ENCODE results near the gene ATP2C2.
"Not testable (repeated sequence)": the region's sequence is repeated elsewhere in the genome, so short reads cannot be mapped to it uniquely, and the experiment has no call there.

Gene ATP2C2

DNA sequence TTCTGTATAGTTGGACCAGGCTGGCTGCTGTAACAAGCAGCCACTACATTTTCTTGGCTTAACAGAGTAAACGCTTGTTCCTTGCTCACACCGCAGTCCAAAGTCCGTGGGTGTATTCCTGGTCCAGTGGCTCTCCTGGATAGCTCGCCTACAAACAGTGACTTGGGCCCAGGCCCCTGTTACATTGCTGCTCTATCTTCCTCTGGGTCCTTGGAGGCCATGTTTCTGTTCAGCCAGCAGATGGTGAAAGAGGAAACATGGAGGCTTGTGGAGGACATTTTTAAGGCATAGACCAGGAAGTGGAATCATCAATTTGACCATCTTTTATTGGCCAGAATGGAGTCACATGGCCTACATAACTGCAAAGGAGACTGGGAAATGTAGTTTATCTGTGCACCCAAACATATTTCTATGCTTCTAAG, 55.1 kb downstream of the ATP2C2 start:
- no peak for DNase-seq

DNA sequence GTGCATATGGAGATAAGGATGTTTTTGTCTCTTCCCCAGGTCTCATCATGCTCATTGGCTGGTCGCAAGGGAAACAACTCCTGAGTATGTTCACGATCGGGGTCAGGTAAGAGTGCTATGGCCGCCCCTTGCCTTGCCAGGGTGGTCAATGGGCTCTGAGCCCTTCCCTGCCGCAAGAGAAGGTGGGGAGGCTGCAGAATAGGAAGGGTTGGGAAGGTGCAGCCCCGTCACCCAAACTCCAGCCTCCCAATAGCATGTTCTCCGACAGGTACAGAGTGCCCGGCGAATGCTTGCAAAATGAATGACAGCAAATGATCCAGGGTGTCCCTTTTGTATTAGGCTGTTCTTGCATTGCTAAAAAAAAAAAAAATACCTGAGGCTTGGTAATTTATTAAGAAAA, 57.4 kb downstream of the ATP2C2 start:
- no peak for DNase-seq

DNA sequence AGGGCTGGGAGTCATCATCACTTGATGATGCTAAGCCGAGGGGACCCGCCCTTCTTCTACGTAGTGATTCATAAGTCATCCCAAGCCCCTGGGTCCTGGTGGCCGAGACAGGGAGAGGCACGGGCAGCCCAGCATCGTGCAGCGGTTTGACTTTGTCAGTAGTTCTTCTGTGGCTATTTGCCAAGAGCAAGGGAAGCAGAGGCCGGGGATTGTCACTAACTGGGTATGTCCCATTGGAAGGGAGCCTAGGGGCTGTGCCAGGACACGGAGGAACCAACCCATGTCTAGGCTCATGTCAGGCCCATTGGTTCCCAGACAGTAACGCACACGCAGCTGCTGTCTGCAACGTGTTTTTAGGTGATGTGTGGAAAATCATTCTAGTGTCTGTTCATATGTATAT, 58.5 kb downstream of the ATP2C2 start:
- DNase-seq = no peak

DNA sequence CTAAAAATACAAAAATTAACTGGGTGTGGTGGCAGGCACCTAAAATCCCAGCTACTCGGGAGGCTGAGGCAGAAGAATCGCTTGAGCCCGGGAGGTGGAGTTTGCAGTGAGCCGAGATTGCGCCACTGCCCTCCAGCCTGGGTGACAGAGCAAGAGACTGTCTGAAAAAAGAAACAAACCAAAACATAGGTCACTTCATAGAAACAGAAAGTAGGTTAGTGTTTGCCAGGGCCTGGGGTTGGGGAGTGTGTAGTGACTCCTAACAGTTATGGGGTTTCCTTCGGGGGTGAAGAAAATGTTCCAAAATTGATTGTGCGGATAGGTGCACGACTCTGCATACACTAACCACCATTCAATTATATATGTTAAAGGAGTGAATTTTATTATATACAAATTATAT, 59.2 kb downstream of the ATP2C2 start:
- no peak for DNase-seq

DNA sequence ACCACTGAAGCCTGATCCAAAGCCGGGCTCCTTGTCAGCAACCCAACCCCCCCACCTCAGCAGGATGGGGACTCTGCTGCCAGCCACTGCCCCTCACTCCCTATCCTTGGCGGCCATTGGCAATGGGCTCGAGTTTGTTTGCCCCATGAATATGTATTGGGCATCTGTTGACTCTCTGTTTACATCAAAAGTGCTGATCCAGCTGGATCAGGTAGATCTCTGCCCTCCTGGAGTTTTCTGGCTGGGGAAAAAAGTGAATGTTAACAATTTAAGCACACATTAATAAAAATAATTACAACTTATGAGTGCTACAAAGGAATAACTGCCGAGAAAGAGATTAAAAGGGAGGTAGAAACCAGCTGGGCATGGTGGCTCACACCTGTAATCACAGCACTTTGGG, 62.5 kb downstream of the ATP2C2 start:
- DNase-seq = no peak

DNA sequence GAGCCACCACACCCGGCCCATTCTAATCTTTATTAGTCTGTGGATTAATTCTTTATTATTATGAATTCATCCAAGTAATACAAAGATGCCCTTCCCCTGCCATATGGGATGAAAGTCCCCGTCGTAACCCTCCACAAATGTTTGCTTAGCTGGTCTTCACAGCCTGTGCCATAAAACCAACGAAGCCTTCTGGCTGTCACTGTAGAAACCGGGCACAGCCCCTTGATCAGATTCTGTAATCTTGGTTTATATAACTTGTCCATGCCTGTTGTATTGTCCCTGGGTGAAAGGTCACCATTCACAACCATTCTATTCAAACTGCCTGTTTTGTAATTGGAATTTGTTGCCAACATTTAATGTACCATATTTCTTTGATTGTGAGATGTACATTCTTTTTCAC, 66.5 kb downstream of the ATP2C2 start:
- no peak for DNase-seq

DNA sequence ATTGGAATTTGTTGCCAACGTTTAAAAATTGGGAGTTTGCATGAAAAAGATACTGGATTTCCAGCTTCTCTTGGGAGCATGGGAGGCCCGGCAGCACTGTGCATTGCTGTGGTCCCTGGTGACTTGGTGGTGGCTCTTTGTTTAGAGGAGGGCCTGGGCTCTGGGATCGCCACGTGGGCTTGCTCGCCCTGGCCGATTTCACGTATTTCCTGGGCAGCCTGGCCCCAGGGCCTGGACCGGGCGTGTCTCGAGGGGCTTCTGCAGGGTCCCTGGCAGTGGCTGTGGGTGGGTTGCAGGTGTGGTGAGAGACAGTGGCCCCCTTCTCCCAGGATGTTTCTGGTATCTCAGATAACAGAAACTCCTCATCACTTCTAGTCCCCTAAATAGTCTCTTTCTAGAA, 67.9 kb downstream of the ATP2C2 start:
- no peak for DNase-seq

DNA sequence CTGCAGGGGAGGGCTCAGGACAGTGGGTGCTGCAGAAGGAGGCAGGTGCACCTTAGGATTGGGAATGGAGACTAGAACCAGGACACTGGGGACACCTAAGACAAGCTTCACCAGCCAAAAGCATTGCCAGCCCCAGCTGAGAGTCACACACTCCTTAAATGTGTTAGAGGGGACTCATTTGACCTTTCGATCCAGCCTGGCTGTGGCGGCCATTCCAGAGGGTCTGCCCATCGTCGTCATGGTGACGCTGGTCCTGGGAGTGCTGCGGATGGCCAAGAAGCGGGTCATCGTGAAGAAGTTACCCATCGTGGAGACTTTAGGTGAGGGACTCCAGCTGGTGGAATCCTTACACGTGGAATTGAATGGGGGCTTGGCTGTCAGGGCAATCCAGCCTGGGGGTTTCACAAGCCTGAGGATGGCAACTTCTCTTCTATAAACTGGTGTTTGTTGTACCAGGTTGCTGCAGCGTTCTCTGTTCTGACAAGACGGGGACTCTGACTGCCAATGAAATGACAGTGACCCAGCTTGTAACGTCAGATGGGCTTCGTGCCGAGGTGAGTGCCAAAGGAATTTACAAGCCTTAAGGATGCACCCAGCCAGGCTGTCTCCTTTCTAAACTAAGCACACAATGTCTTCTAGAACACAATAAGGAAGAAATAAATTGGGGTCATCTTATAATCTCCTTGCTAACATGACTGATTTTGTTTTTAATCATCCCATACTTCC, 70.8 kb downstream of the ATP2C2 start:
- no peak for DNase-seq

DNA sequence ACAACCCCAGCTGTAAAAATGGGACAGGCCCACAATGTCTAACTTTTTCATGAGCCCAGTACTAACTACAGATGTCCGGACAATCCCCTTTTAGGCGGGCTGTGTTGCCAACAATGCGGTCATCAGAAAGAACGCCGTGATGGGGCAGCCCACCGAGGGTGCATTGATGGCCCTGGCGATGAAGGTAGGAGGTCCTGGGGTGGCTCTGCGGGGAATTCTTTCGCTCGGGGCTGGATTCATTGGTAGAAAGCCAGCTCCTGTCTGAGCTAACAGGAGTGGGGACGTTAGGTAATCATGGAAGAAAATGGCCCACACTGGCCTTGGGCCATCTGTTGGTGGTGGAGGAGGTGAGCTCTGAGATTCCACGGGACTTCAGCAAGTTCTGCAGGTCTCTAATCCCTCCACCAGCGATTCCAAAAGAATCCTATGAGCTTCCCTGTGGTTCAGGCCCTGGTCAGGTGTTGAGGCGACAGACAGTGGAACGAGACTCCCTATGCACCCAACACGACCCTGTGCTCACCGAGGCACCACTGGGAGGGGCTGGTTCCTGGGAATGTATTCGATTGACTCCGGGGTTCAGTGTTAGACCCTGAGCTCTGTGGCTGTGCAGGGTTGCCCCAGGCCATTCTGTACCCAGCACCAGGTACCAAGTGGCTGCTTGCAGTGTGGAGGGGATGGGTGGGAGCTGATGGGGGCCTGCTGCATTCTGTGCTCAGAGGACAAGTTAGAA, 74.2 kb downstream of the ATP2C2 start:
- no peak for DNase-seq

DNA sequence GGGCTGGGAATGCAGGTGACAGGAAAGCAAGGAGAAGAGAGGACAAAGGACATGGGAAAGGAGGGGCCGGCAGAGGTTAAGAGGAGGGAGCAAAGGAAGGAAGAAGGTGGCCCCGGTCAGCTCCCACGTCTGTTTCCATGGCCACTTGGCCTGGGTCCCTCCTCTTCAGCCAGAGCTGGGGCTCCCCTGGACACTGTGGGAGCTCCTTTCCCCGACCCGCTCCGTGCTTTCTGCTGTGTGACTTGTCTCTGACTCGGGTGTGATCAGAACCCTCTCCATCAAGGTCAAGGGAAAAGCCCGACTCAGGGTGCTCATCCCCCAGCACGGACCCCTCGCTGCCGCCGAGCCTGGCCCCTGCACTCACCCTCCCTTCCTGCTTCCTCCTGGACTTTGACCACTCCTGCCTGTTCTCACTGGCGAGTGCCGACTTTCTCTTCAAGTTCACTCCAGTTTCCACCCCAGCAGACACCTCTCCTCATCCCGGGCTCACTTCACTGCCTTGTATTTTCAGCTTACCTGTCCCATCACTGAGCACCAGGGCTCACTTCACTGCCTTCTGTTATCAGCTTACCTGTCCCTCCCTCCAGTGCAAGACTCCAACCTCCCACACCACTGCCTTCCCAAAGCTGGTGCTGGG, 74.9 kb downstream of the ATP2C2 start:
- DNase-seq = no peak

DNA sequence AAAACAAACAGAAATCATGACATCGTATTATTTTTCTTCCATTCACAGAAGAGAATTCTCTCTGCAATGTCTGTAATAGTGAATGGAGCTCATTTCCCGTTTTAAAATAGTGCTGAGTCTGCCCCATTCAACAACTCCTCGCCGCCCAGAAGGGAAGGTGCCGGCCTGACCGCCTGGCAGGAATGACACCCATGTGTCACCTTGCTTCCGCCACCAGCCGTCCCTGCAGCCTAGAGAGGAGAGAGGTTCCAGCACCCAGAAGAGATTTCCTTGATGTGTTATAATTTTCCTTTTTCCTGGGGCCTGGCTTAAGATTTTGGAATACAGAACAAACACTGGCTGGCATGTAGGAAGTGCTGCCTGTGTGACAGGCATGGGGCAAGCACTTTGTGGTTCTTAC, 76.1 kb downstream of the ATP2C2 start:
- DNase-seq = no peak

DNA sequence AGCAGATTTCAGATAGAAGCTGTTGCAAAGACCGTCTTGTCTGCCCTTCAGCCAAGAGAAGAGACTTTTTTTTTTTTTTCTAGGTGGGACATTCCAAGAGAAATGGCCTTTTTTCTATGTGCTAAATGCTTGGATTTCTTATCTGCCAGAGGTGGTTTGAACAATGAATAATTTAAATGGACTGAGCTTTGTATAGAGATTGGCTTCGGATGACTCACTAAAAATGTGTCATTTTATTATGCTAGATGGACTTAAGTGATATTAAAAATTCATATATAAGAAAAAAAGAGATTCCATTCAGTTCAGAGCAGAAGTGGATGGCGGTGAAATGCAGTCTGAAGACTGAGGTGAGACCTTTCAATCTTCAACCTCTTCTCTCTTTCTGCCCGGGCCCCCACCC, 77.7 kb downstream of the ATP2C2 start:
- no peak for DNase-seq

DNA sequence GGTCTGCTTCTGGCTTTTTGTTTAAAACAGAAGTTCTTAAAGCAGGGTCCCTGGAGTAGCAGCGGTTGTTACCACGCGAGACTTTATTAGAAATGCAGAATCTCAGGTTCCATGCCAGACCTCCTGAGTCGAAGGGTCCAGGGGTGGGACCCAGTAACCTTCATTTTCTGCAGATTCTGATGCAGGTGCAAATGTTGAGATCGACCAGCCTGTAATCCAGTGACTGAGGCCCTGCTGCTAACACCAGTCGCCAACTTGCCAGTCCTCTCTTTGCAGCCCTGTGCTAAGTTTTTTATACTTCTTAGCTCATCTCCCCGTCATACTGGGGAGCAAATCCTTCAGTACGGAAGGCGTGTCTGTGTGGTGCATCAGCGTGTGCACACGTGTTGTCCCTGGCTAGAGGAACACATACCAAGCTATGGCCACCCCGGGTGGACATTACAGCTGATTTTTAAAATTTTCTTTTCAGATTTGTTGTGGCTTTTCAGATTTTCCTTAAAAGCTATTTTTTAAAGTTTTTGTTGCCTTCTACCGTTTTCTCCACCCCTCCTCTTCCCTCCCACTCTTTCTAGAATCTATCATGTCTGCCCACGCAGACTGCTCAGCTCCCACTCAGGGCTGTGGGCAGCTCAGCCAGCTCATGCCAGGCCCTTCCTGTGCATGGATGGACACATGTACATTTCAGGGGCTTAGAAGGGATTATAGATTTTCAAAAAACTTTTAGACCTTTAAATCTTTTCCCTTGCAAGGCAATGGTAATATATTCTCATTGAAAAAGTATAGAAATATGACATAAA, 78.5 kb downstream of the ATP2C2 start:
- DNase-seq = no peak

DNA sequence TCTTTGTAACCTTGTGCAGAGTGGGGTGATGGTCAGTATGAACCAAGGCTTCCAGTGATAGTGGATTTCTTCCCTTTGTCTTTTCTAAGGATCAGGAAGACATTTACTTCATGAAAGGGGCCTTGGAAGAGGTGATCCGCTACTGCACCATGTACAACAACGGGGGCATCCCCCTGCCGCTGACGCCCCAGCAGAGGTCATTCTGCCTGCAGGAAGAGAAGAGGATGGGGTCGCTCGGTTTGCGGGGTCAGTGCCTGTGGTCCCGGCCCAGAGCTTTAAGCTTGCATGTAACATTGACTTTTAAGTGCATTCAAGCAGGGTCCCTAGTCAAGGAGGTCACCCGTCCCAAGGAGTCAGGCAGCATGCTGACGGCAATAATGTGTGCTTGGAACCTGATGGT, 80.1 kb downstream of the ATP2C2 start:
- no peak for DNase-seq

DNA sequence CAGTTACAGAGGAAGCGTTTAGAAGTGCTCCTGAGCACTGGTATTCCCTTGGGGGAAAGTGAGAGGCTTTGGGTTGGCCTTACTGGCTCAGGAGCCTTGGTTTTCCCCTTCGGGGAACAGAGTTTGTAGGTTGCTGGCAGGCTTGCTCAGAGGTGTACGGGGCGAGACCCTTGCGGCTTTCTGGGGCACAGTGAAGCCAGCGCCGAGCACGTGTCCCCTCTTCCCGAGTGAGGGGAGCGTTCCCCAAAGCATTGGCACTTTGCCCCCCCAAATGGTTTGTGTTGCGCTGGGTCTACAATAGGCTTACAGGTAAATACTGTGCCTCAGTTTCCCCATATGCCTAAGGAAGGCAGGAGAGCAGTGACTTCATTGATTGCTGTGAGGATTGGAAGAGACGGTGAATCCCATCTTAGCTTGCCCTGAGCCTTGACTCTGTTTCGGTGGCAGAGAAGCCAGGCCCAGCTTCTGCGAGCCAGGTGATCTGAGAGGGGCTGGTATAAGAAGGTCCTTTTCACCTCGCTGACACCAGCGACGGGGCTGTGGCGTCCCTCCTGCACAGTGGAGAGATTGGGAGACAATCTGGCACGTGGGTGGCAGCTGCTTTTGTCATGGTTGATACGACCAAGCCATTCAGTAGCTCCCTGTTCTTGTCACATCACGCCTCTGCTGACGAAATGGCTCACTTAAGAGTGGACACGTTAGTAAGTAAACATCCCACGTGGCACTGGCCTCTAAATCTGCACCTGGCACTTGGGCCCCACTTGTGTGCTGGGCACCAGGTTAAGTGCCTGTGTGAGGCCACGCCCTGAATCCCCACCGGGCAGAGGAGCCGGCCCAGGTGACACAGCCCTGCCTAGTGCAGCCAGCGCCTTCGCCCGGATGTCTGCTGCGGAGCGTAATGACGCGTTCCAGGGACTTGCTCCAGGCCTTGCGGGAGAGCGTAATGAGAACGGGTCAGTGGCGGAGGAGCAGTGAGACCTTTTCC, 81.1 kb downstream of the ATP2C2 start:
- DNase-seq = no peak

DNA sequence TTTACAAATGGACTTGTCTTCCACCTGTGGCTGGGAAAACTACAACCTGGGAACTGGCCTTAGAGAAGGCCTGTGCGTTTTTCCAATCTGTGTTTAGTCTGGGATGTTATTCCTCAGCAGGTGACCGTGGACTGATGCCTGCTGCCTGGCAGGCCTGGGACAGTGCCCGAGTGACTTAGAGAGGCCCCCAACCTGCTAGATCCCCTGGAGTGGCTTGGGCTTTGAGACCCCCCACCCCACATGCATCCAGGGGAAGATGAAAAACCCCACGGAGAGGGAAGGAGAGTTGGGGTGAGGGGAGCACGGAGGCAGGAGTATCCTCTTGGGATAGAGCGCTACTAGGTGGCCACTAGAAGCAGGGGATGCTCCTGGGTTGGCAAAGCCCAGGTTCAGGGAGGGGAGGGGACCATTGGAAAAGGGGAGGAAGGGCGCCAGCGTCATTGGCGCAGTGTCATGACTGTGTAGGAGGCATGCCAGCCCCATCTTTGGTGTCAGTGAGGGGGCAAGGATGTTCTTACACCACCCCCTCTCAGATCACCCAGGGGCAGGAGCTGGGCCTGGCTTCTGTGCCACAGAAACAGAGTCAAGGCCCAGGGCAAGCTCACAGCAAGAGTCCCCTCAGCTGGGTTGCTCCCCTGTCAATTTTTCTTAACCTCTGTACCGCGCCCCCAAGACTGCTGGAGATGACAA, 82.0 kb downstream of the ATP2C2 start:
- DNase-seq = no peak

DNA sequence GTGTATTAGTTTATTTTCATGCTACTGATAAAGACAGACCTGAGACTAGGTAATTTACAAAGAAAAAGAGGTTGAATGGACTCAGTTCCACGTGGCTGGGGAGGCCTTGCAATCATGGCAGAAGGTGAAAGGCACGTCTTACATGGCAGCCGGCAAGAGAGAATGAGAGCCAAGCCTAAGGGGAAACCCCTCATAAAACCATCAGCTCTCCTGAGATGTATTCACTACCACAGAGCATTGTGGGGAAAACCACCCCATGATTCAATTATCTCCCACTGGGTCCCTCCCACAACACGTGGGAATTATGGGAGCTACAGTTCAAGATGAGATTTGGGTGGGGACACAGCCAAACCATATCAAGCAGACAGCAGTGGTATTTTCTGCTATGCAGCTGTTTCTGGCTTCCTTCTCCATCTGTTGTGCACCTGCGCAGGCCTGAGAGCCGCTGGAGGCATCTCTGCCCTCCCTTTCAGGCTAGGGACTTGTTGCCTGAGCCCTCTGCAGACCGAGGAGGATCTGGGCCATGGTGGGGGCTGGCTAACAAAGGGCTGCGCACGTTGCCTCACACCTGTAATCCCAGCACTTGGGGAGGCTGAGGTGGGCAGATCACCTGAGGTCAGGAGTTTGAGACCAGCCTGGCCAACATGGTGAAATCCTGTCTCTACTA, 82.8 kb downstream of the ATP2C2 start:
- DNase-seq = not testable (repeated sequence)

DNA sequence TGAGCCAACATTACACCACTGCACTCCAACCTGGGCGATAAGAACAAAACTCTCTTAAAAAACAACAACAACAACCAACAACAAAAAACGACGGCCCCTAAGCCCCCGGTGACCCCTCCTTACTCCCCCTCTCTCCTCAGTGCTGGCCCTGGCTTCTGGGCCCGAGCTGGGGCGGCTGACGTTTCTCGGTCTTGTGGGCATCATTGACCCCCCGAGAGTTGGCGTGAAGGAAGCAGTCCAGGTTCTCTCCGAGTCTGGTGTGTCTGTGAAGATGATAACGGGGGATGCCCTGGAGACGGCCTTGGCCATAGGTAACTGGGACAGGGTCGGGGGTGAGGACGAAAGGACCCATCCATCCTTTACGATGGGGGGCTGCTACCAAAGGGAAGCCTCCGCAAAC, 83.4 kb downstream of the ATP2C2 start:
- no peak for DNase-seq

DNA sequence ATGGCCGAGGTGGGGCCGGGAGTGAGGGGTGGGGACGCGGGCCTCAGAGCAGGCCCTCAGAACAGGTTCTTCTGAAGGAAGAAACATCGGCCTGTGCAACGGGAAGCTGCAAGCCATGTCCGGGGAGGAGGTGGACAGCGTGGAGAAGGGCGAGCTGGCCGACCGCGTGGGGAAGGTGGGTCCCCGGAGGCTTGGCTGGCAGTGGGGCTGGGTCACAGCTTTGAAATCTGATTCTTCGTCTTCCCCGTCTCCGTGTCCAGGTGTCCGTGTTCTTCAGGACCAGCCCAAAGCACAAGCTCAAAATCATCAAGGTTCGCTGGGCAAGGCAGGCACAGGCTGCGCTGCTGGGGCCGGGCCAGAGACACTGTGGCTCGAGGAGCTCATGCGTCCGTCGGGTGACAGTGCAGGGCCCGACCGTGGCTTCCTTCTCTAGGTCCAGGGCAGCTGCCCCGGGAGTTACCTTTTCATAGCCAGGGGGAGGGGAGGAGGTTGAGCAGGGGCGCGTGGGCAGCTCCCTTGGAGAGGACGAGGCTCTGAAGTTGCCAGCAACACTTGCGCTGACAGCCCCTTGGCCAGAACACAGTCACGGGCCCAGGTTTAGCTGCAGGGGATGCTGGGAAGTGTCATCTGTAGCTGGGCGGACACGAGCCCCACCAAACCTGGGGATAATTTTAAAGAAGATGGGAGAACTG, 84.9 kb downstream of the ATP2C2 start:
- no peak for DNase-seq

DNA sequence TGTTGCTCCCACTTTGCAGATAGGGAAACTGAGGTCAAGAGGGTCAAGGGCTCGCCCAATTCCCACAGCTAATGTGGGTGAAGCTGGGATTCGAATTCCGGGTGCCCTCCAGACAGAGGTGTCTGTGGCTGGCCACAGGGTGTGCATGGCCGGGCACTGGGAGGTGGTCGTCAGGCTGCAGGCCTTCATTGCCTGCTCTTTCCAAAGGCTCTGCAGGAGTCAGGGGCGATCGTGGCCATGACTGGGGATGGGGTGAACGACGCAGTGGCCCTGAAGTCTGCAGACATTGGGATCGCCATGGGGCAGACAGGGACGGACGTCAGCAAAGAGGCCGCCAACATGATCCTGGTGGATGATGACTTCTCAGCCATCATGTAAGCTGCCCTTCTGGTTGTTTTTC, 86.3 kb downstream of the ATP2C2 start:
- no peak for DNase-seq

Measured in femur (tissue), 1 donor.